Prostate gland (tissue), 2 donors: ENCODE measurements around the gene MSRB3. TPM values are rescaled to one million over a fixed set of nuclear protein-coding genes. Genes with fewer than 3 reads are reported as not detected.

Experiments used
- DNase-seq: peaks from one replicate; pipeline ENCODE4 v3.0.0-alpha.2; 2019; ENCODE audit warnings: low spot score
- H3K27ac ChIP-seq, 2 donors: fragments of 200-600 bp; sonication (generic); 2 replicates each; pipeline ENCODE4 v1.5.1; 2017 to 2019
- H3K27me3 ChIP-seq: fragments of 200-600 bp; sonication (generic); replicated peaks from 2 replicates; pipeline ENCODE4 v1.5.1; 2019; ENCODE audit not compliant: insufficient read depth
- H3K36me3 ChIP-seq, 2 donors: fragments of 200-600 bp; sonication (generic); 1 replicate in 1 of 2; 2 replicates in 1 of 2; pipeline versions ENCODE4 v1.5.1 to v1.8.1; 2017 to 2019
- H3K4me1 ChIP-seq: fragments of 200-600 bp; sonication (generic); replicated peaks from 2 replicates; pipeline ENCODE4 v1.5.1; 2019
- H3K4me3 ChIP-seq, 2 donors: fragments of 200-600 bp; sonication (generic); 2 replicates each; pipeline ENCODE4 v1.5.1; 2017 to 2019
- H3K9me3 ChIP-seq: fragments of 200-600 bp; sonication (generic); 2 replicates; pipeline ENCODE4 v1.5.1; 2017
- CTCF ChIP-seq, 4 experiments: fragments of 200-600 bp in 2 of 4; fragments of 450-650 bp in 2 of 4; sonication (generic) in 2 of 4; IDR thresholded peaks; 1 replicate in 3 of 4; 2 replicates in 1 of 4; pipeline ENCODE4 v1.5.1; 2016 to 2019; ENCODE audit warnings: antibody characterized with exemption in 4 of 4, mild to moderate bottlenecking in 2 of 4, moderate library complexity in 2 of 4
- POLR2A ChIP-seq: fragments of 450-650 bp; IDR thresholded peaks from one replicate; pipeline ENCODE4 v1.6.1; 2016; ENCODE audit warnings: antibody characterized with exemption, mild to moderate bottlenecking
- POLR2AphosphoS5 ChIP-seq: sonication (generic); formaldehyde crosslinking; IDR thresholded peaks from one replicate; pipeline ENCODE4 v1.6.1; 2017; ENCODE audit warnings: antibody characterized with exemption
- WGBS: methylation state at CpG from one replicate; pipeline ENCODE4 v1.1.5; 2018; 5-methylcytosine and 5-hydroxymethylcytosine counted together
- intact Hi-C: fragments of 100-400 bp; cut with DNase I; formaldehyde crosslinking; loops from one replicate; pipeline ENCODE4 v1.14.2; 2022
- total RNA-seq, 2 donors: library from RNA; depleted of rRNA; stranded (reverse); fragments of >200 nt; gene quantifications; one replicate each; pipeline ENCODE4 v1.1.0, GENCODE V29; 2016

The MSRB3 gene
- total RNA-seq, 2 donors from 2014 or later = 32.2 to 42.9 TPM

- TF ChIP-seq CTCF (IDR thresholded peaks at IDR 0.05) (no peak), POLR2AphosphoS5 (no peak), POLR2A (no peak)
- H3K27me3 ChIP-seq = no peaks in the 10 kb centered on the region
- H3K36me3 ChIP-seq = no peaks in the 10 kb centered on the region
- WGBS = 94% methylated on average over 1 of the region's 1 CpG
- no peaks in the 10 kb centered on the region for H3K4me1 ChIP-seq
- DNase-seq = no peak
- H3K27ac ChIP-seq = no peak overlapping the region
- no peaks in the 10 kb centered on the region for H3K9me3 ChIP-seq
- H3K4me3 ChIP-seq = no peak overlapping the region
- intact Hi-C loops = no loop called here
Observed at GRCh38 chr12:65409726-65410125, 131.2 kb downstream of the MSRB3 start.

DNA sequence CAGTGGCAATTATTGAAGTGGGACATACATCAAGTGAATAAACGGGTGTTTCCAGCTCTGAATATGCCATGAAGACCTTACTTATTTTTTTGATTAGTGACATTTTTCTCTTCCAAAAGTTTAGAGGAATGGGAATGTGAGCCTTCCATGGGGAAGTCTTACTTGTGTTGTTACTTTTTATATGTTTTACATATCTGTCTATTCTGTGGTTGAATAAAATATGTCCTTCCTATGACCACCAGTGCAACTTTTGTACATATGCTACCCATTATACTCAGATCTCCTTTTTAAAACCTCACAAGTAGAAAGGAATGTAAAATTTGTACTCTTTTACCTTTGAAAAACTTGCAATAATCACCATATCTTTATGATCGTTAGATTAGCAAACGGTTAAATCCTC lies 132.7 kb downstream of the MSRB3 start:
- Histone ChIP-seq H3K4me3 (no peak overlapping the region), H3K9me3 (no peaks in the 10 kb centered on the region), H3K4me1 (no peaks in the 10 kb centered on the region), H3K27me3 (no peaks in the 10 kb centered on the region), H3K36me3 (no peaks in the 10 kb centered on the region), H3K27ac (no peak overlapping the region)
- DNase-seq = no peak
- WGBS = 69% methylated on average over 3 of the region's 3 CpGs
- intact Hi-C loops = no loop called here
- TF ChIP-seq CTCF (IDR thresholded peaks at IDR 0.05) (no peak), POLR2A (no peak), POLR2AphosphoS5 (no peak)

DNA sequence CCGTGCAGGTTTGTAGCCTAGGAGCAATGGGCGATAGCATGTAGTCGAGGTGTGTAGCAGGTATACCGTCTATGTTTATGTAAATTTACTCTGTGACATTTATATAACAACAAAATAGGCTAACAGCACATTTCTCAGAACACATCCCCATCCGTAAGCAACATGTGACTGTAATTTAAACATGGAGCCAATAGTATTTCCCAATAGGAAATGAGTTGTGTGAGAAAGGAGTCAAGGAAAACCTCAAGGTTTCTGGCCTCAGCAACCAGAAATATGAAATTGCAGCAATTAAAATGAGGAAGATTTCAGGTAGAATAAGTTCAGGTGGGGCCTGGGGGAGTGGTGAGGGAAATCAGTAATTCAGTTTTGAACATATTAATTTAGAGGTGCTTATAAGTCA lies 136.0 kb downstream of the MSRB3 start:
- TF ChIP-seq POLR2AphosphoS5 (no peak), POLR2A (no peak), CTCF (IDR thresholded peaks at IDR 0.05) (no peak)
- no peak overlapping the region for H3K27ac ChIP-seq
- H3K4me3 ChIP-seq = no peak overlapping the region
- DNase-seq = no peak
- intact Hi-C loops = no loop called here
- no peaks in the 10 kb centered on the region for H3K27me3 ChIP-seq
- no peaks in the 10 kb centered on the region for H3K36me3 ChIP-seq
- H3K4me1 ChIP-seq = no peaks in the 10 kb centered on the region
- H3K9me3 ChIP-seq = no peaks in the 10 kb centered on the region
- WGBS = 96% methylated on average over 5 of the region's 5 CpGs

- Histone ChIP-seq H3K4me1 (no peaks in the 10 kb centered on the region), H3K27ac (no peak overlapping the region), H3K9me3 (no peaks in the 10 kb centered on the region), H3K36me3 (no peaks in the 10 kb centered on the region), H3K4me3 (no peak overlapping the region), H3K27me3 (no peaks in the 10 kb centered on the region)
- TF ChIP-seq CTCF (IDR thresholded peaks at IDR 0.05) (no peak), POLR2A (no peak), POLR2AphosphoS5 (no peak)
- no peak for DNase-seq
- intact Hi-C loops = no loop called here
Observed at GRCh38 chr12:65415826-65416225, 137.3 kb downstream of the MSRB3 start.

GRCh38 chr12:65419284-65420072 lies 141.0 kb downstream of the MSRB3 start:
- Histone ChIP-seq H3K4me3 (no peak overlapping the region), H3K36me3 (no peaks in the 10 kb centered on the region), H3K4me1 (no peaks in the 10 kb centered on the region), H3K9me3 (no peaks in the 10 kb centered on the region), H3K27me3 (no peaks in the 10 kb centered on the region), H3K27ac (no peak overlapping the region)
- DNase-seq = no peak
- intact Hi-C loops = no loop called here
- TF ChIP-seq CTCF (IDR thresholded peaks at IDR 0.05) = no peak
- TF ChIP-seq POLR2A = no peak
- TF ChIP-seq POLR2AphosphoS5 = no peak
- WGBS = 99% methylated on average over 12 of the region's 12 CpGs
